ENCODE results near the gene DIS3L2. TPM values are rescaled to one million over a fixed set of nuclear protein-coding genes. Genes with fewer than 3 reads are reported as not detected.

Gene DIS3L2
- total RNA-seq, 2 donors from 2014 or later, result 39.5 to 42.4 TPM

- Mint-ChIP-seq H3K4me1 (peaks cover 3% of the 10 kb centered on the region), H3K4me3 (no peak overlapping the region), H3K36me3 (ENCODE audit: low read depth) (no peaks in the 10 kb centered on the region), H3K9me3 (no peaks in the 10 kb centered on the region), H3K27ac (no peak overlapping the region), H3K27me3 (ENCODE audit: insufficient read depth) (no peaks in the 10 kb centered on the region)
- H3K9me3 ChIP-seq (ENCODE audit: control insufficient read depth, low read length), result no peaks in the 10 kb centered on the region
- H3K27ac ChIP-seq (ENCODE audit: low read depth, low read length), result no peak overlapping the region
- no peaks in the 10 kb centered on the region for H3K36me3 ChIP-seq (ENCODE audit: control insufficient read depth, insufficient read depth, low read length)
- H3K4me1 ChIP-seq (ENCODE audit: control insufficient read depth, insufficient read depth, low read length), result no peaks in the 10 kb centered on the region
- DNase-seq, result no peak
- TF ChIP-seq CTCF (conservative IDR thresholded peaks at IDR 0.05), result no peak
- no peaks in the 10 kb centered on the region for H3K27me3 ChIP-seq (ENCODE audit: control insufficient read depth, insufficient read depth, low read length, poor library complexity, severe bottlenecking)
- 93 to 99% methylated on average over 15 to 18 of the region's 18 CpGs for WGBS, 2 experiments (ENCODE audit: insufficient coverage in 1 of 2, insufficient read length in 1 of 2)
- no peak overlapping the region for H3K4me3 ChIP-seq (ENCODE audit: low read length)
- no peak overlapping the region for H3K9ac ChIP-seq (ENCODE audit: extremely low read depth, low read length, poor library complexity, severe bottlenecking)
These were observed 411.0 kb downstream of the DIS3L2 start for GRCh38 chr2:232372231-232373208.

- Mint-ChIP-seq H3K4me1 (no peaks in the 10 kb centered on the region), H3K4me3 (no peak overlapping the region), H3K9me3 (no peaks in the 10 kb centered on the region), H3K27me3 (ENCODE audit: insufficient read depth) (no peaks in the 10 kb centered on the region), H3K27ac (no peak overlapping the region), H3K36me3 (ENCODE audit: low read depth) (no peaks in the 10 kb centered on the region)
- no peak for TF ChIP-seq CTCF (conservative IDR thresholded peaks at IDR 0.05)
- H3K9me3 ChIP-seq (ENCODE audit: control insufficient read depth, low read length), result no peaks in the 10 kb centered on the region
- H3K27ac ChIP-seq (ENCODE audit: low read depth, low read length), result no peak overlapping the region
- no peak overlapping the region for H3K4me3 ChIP-seq (ENCODE audit: low read length)
- no peak overlapping the region for H3K9ac ChIP-seq (ENCODE audit: extremely low read depth, low read length, poor library complexity, severe bottlenecking)
- 75 to 86% methylated on average over 1 of the region's 1 CpG for WGBS, 2 experiments (ENCODE audit: insufficient coverage in 1 of 2, insufficient read length in 1 of 2)
- H3K36me3 ChIP-seq (ENCODE audit: control insufficient read depth, insufficient read depth, low read length), result no peaks in the 10 kb centered on the region
- H3K27me3 ChIP-seq (ENCODE audit: control insufficient read depth, insufficient read depth, low read length, poor library complexity, severe bottlenecking), result no peaks in the 10 kb centered on the region
- no peak for DNase-seq
- H3K4me1 ChIP-seq (ENCODE audit: control insufficient read depth, insufficient read depth, low read length), result no peaks in the 10 kb centered on the region
These were observed 412.8 kb downstream of the DIS3L2 start for GRCh38 chr2:232374356-232374755.

DNA sequence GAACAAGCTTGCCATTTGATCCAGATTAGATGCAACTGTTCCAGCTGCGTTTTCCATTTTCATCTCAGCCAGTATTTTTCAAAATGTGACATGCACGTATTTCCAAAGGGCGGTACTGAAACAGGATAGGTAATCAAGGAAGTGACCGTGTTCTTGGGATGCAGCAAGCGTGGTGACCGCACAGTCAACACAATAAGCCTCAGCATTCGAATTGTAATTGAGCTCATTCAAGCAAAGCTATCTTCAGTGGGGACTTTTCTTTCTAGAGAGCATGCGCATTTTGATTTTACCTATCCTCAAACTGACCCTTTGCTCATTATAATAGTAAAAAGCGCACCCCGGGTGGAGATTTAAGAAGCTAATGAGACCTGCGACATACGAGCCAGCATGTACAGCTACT is 413.7 kb downstream of the DIS3L2 start:
- no peak for TF ChIP-seq CTCF (conservative IDR thresholded peaks at IDR 0.05)
- 66 to 73% methylated on average over 11 to 12 of the region's 12 CpGs for WGBS, 2 experiments (ENCODE audit: insufficient coverage in 1 of 2, insufficient read length in 1 of 2)
- Mint-ChIP-seq H3K27ac (no peak overlapping the region), H3K4me3 (no peak overlapping the region), H3K36me3 (ENCODE audit: low read depth) (no peaks in the 10 kb centered on the region), H3K27me3 (ENCODE audit: insufficient read depth) (no peaks in the 10 kb centered on the region), H3K9me3 (no peaks in the 10 kb centered on the region), H3K4me1 (no peaks in the 10 kb centered on the region)
- Histone ChIP-seq H3K9ac (ENCODE audit: extremely low read depth, low read length, poor library complexity, severe bottlenecking) (no peak overlapping the region), H3K9me3 (ENCODE audit: control insufficient read depth, low read length) (no peaks in the 10 kb centered on the region), H3K4me1 (ENCODE audit: control insufficient read depth, insufficient read depth, low read length) (no peaks in the 10 kb centered on the region), H3K4me3 (ENCODE audit: low read length) (no peak overlapping the region), H3K27me3 (ENCODE audit: control insufficient read depth, insufficient read depth, low read length, poor library complexity, severe bottlenecking) (no peaks in the 10 kb centered on the region), H3K27ac (ENCODE audit: low read depth, low read length) (no peak overlapping the region), H3K36me3 (ENCODE audit: control insufficient read depth, insufficient read depth, low read length) (no peaks in the 10 kb centered on the region)
- no peak for DNase-seq

Data from endodermal cell (in vitro differentiated cells).